Measurements from ENCODE around the gene HCN1.
"Not testable (repeated sequence)": the region's sequence is repeated elsewhere in the genome, so short reads cannot be mapped to it uniquely, and the experiment has no call there.

HCN1 gene

DNA sequence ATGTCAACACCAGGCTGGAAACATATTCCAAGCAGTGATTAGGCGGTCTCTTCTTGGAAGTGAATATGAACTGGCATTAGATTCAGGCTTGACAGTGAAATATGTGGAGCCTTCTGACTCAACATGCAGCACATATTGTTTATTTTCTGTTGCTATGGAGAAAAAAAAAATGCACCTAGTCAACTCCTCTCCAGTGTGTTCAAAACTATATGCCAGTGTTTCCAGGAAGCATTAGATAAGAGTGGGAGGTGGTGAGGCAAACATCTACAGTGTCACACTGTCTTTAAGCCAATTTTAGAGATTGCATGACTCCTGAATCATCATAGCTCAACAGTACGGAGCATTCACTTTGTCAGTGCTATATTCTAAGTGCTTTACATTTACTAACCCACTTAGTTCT is 117.9 kb downstream of the HCN1 start:
- H3K4me3 ChIP-seq: no peak overlapping the region
- in situ Hi-C loops (cut with MboI; ENCODE audit: low sequenced_read_pairs): no loop called here
- DNase-seq (ENCODE audit: low spot score in 2 of 2): no peak
- H3K9me3 ChIP-seq: 0 out of 2 replicates have a peak, but pooled peaks cover 2% of the 10 kb centered on the region
- no peaks in the 10 kb centered on the region for H3K36me3 ChIP-seq (replicated peaks)
- no peaks in the 10 kb centered on the region for H3K27me3 ChIP-seq (ENCODE audit: low read depth)
- no peaks in the 10 kb centered on the region for H3K4me1 ChIP-seq

DNA sequence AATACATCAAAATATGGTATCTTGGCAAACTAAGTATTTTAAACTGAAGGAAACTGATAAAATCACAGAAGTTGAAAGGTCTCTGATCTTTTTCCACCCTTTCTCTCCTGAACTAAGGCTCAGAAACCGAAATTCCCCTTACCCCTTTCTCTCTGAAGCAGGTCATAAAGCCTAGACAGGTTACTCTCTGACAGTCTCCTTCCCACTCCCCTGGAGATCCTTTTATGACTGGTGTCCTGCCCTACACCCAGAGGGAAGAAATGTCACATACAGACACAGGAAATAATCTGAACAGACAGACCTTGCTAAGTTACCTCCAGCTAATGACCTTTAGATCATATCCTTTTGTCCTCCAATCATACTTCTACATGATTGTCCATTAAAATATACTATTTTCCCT is 127.4 kb downstream of the HCN1 start:
- Histone ChIP-seq H3K27me3 (ENCODE audit: low read depth) (no peaks in the 10 kb centered on the region), H3K4me3 (no peak overlapping the region), H3K9me3 (no peaks in the 10 kb centered on the region), H3K4me1 (no peaks in the 10 kb centered on the region), H3K36me3 (replicated peaks) (no peaks in the 10 kb centered on the region)
- no peak for DNase-seq (ENCODE audit: low spot score in 2 of 2)
- in situ Hi-C loops (cut with MboI; ENCODE audit: low sequenced_read_pairs): no loop called here

DNA sequence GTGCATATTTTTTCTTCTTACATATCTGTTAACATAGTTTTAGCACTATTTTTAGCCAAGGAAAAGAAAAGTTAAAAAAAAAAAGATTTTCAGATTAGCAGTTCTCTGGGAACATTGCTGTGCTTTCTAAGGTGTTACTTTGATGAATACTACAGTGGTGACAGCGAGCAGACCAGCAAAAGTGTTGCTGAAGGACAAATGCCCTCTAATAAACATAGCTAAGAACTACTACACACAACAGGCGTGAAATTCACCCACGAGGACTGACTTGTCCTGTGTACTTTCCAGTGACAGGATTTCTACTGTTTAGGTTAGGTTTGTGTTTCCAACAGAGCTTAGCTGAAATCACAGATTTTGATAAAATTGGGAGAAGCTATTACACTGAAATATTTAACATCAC is 153.8 kb downstream of the HCN1 start:
- in situ Hi-C loops (cut with MboI; ENCODE audit: low sequenced_read_pairs): no loop called here
- no peaks in the 10 kb centered on the region for H3K4me1 ChIP-seq
- H3K9me3 ChIP-seq: no peaks in the 10 kb centered on the region
- no peak for DNase-seq (ENCODE audit: low spot score in 2 of 2)
- no peaks in the 10 kb centered on the region for H3K36me3 ChIP-seq (replicated peaks)
- H3K4me3 ChIP-seq: no peak overlapping the region
- no peaks in the 10 kb centered on the region for H3K27me3 ChIP-seq (ENCODE audit: low read depth)

DNA sequence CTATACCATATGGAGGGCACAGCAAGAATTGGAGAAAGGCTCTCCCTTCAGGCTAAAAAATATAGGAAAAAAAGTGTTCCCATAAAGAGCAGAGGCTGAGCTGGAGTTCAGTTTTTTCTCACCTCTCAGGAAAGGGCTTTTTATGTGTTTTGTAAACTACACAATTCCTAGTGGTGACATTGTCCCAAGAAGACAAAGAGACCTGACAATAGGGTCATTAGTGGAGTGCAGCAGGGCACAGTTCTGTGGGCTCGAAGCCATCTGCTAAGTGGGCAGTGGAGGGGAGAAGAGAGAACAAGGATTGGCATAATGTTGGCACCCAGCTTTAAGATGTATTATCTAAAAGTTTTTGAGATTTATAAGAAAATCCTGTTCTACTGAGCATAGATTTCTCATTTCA is 162.5 kb downstream of the HCN1 start:
- Histone ChIP-seq H3K4me1 (no peaks in the 10 kb centered on the region), H3K27me3 (ENCODE audit: low read depth) (no peaks in the 10 kb centered on the region), H3K4me3 (no peak overlapping the region), H3K36me3 (replicated peaks) (no peaks in the 10 kb centered on the region), H3K9me3 (no peaks in the 10 kb centered on the region)
- DNase-seq (ENCODE audit: low spot score in 2 of 2): no peak
- in situ Hi-C loops (cut with MboI; ENCODE audit: low sequenced_read_pairs): no loop called here

DNA sequence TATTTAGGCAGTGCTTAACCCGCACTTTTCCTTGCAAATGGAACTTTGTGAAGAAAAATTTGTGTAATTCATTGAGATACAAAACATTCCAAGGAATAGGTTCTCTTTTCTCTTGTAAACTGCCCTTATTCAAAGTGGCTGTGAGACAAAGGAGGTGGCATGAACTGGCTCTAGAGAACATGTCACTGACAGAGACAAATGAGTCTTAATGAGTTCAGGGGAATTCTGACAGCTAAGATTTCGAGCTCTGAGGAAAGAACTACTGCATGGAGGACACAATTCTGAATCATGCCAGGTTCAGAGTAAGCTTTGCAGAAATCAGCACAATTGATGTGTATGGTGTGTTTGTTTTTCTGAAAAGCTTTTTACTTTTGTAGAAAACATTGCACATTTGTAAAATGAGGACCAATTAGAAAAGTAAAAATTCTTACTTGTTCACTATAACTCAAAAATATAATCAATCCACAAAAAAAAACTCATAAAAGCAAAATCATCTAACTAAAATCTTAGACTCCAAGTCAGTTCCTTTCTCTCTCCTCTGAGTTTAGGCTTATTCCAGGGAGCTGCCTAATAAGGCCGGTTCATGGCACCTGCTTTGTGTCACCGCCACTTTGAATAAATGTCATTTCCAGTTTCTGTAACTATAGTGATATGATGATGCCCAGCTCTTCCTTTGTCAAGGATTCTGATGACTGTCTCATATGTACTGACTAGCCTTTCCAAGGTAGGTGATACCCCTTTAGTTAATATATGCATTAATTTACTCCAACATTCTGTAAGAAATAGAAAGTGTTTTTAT is 163.2 kb downstream of the HCN1 start:
- H3K27me3 ChIP-seq (ENCODE audit: low read depth): no peaks in the 10 kb centered on the region
- H3K9me3 ChIP-seq: no peaks in the 10 kb centered on the region
- no peak overlapping the region for H3K4me3 ChIP-seq
- in situ Hi-C loops (cut with MboI; ENCODE audit: low sequenced_read_pairs): no loop called here
- DNase-seq (ENCODE audit: low spot score in 2 of 2): no peak
- H3K4me1 ChIP-seq: no peaks in the 10 kb centered on the region
- H3K36me3 ChIP-seq (replicated peaks): no peaks in the 10 kb centered on the region

DNA sequence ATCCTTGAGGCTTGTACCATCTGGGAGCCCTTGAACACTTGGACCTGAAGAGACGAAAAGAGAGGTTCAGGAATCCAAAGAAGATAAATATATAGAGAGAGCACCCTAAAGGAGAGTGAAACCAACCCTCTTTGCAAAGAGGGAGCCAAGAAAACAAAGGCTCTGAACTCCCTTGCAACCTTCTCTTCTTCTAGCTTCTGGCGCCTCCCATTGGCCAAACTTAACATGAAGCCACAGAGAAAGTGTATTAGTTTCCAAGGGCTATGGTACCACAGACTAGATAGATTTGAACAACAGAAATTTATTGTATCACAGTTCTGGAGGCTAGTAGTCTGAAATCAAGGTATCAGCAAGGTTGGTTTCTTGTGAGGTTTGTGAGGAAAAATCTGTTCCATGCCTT is 175.1 kb downstream of the HCN1 start:
- Histone ChIP-seq H3K4me3 (no peak overlapping the region), H3K27me3 (ENCODE audit: low read depth) (no peaks in the 10 kb centered on the region), H3K36me3 (replicated peaks) (no peaks in the 10 kb centered on the region), H3K4me1 (no peaks in the 10 kb centered on the region), H3K9me3 (no peaks in the 10 kb centered on the region)
- peak; percentile 2 to 13 for DNase-seq (ENCODE audit: low spot score in 2 of 2)
- in situ Hi-C loops (cut with MboI; ENCODE audit: low sequenced_read_pairs): no loop called here

DNA sequence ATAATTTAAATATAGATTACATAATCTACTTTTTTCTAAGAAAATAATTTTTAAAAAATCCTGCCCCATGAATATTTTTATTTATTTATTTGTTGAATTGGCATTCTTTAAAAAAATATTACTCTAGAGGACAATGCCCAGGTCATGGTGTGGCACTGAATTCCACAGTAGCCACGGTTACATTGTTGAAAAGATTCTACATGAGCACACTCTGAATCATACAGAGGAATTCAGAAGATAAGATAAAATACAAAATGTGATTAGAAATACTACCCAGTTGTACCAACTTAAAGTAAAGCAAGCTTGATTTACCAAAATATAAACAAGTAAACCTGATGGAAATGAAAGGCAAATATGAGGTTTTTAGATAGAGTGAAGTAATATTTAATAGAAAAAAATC is 183.7 kb downstream of the HCN1 start:
- in situ Hi-C loops (cut with MboI; ENCODE audit: low sequenced_read_pairs): no loop called here
- Histone ChIP-seq H3K9me3 (no peaks in the 10 kb centered on the region), H3K4me3 (no peak overlapping the region), H3K27me3 (ENCODE audit: low read depth) (no peaks in the 10 kb centered on the region), H3K36me3 (replicated peaks) (no peaks in the 10 kb centered on the region), H3K4me1 (no peaks in the 10 kb centered on the region)
- DNase-seq (ENCODE audit: low spot score in 2 of 2): no peak

DNA sequence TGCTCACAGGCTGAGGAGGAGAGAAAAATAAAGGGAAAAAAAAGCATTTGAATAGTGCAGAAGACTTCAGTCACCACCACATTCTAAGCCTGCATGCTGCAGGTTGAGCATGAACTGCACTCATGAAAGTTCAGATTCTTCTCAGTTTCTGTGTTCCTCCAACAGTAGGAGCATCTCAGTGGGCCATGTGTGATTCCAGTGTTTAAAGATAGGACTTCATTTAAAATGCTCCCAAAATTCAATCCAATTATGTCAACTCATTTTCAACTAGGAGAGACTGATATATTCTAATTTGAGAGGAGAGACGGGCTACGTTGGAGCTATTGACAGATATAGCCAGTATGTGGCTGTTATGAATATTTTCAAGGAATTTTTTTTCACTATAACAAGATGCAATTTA is 186.8 kb downstream of the HCN1 start:
- no peak for DNase-seq (ENCODE audit: low spot score in 2 of 2)
- Histone ChIP-seq H3K4me3 (no peak overlapping the region), H3K4me1 (no peaks in the 10 kb centered on the region), H3K9me3 (no peaks in the 10 kb centered on the region), H3K27me3 (ENCODE audit: low read depth) (no peaks in the 10 kb centered on the region), H3K36me3 (replicated peaks) (no peaks in the 10 kb centered on the region)
- in situ Hi-C loops (cut with MboI; ENCODE audit: low sequenced_read_pairs): no loop called here

DNA sequence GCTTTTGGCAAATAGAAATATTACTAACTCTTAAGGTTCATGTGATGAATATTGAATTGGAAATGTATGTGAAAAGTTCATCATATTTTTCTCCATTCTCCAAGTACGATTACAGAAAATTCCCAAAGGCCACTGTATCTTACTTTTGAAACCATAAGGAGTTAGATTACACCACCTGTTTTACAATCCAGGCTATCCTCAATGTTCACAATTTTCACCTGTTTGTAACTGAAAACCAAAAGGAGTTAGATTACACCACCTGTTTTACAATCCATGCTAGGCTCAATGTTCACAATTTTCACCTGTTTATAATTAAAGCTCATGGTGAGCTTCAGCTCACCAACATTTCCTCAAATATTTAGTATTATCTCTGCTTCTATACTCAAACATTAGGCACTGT is 188.0 kb downstream of the HCN1 start:
- in situ Hi-C loops (cut with MboI; ENCODE audit: low sequenced_read_pairs): no loop called here
- Histone ChIP-seq H3K36me3 (replicated peaks) (no peaks in the 10 kb centered on the region), H3K9me3 (no peaks in the 10 kb centered on the region), H3K4me1 (no peaks in the 10 kb centered on the region), H3K4me3 (no peak overlapping the region), H3K27me3 (ENCODE audit: low read depth) (no peaks in the 10 kb centered on the region)
- no peak for DNase-seq (ENCODE audit: low spot score in 2 of 2)

DNA sequence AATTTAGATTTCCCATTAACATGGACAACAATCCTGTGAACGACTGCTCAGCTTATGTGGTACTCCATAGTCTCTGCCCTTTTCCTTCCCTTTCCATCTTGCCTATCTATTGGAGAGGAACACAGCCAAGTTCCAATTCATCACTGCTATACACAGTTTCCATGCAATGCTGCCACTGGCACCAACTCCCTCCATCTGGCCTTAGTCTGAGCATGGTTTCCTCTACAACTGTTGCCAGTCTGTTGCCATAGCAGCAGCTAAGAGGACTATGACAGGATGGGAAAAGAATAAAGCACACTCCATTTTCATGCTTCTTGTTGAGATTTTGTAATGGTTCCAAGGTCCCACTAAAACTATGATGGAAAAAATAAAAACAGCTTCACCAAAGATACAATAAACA is 189.0 kb downstream of the HCN1 start:
- DNase-seq (ENCODE audit: low spot score in 2 of 2): no peak
- Histone ChIP-seq H3K4me3 (no peak overlapping the region), H3K9me3 (no peaks in the 10 kb centered on the region), H3K27me3 (ENCODE audit: low read depth) (no peaks in the 10 kb centered on the region), H3K36me3 (replicated peaks) (no peaks in the 10 kb centered on the region), H3K4me1 (no peaks in the 10 kb centered on the region)
- in situ Hi-C loops (cut with MboI; ENCODE audit: low sequenced_read_pairs): no loop called here

DNA sequence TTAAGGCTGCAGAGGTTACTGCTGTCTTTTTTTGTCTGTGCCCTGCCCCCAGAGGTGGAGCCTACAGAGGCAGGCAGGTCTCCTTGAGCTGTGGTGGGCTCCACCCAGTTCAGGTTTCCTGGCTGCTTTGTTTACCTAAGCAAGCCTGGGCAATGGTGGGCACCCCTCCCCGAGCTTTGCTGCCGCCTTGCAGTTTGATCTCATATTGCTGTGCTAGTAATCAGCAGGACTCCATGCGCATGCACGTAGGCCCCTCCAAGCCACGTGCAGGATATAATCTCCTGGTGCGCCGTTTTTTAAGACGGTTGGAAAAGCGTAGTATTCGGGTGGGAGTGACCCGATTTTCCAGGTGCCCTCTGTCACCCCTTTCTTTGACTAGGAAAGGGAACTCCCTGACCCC is 197.2 kb downstream of the HCN1 start:
- H3K9me3 ChIP-seq; H3K4me3 ChIP-seq; DNase-seq (ENCODE audit: low spot score in 2 of 2); H3K4me1 ChIP-seq; in situ Hi-C loops (cut with MboI; ENCODE audit: low sequenced_read_pairs); H3K36me3 ChIP-seq (replicated peaks); H3K27me3 ChIP-seq (ENCODE audit: low read depth): not testable (repeated sequence)

DNA sequence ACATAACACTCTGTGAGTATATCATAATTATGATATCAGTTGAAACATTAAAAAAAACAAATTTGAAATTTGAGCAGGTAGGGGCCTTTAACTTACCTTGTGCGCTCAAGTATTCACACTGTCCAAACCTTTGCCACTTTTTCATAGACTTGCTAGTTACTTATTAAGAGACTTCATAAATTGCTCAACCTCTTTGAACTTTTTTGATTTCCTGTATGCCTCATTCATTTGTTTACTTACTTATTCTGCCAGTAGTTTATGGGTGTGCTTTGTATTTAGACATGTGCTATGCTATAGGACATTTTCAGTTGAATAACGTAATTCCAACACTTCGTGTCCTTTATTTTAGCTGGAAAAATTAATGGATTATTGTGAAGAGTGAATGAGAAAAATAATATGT is 204.8 kb downstream of the HCN1 start:
- in situ Hi-C loops (cut with MboI; ENCODE audit: low sequenced_read_pairs): no loop called here

DNA sequence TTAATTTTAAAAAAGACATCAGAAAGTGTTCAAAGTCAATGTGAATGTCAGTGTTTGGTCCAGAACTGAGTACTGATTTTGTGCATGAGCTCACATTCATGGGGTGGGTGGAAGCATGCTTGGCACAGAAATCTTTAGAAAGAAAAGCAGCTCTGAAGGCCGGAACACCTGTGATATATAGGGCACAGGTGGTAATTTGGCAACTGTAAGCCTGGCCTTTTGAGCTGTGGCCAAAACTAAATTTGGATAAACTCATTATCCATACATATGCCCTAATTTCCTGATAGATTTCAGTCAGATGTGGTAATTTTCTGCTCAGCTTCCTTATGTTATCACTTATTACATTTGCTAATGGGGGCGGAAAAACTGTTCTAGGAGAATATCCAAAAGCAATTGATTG is 211.4 kb downstream of the HCN1 start:
- H3K4me3 ChIP-seq: no peak overlapping the region
- no peak for DNase-seq (ENCODE audit: low spot score in 2 of 2)
- in situ Hi-C loops (cut with MboI; ENCODE audit: low sequenced_read_pairs): no loop called here
- H3K9me3 ChIP-seq: no peaks in the 10 kb centered on the region
- no peaks in the 10 kb centered on the region for H3K27me3 ChIP-seq (ENCODE audit: low read depth)
- no peaks in the 10 kb centered on the region for H3K4me1 ChIP-seq
- no peaks in the 10 kb centered on the region for H3K36me3 ChIP-seq (replicated peaks)

More for the DNA sequence above, 204.8 kb downstream of the HCN1 start:
- Histone ChIP-seq H3K36me3 (replicated peaks) (no peaks in the 10 kb centered on the region), H3K4me3 (no peak overlapping the region), H3K9me3 (no peaks in the 10 kb centered on the region), H3K4me1 (no peaks in the 10 kb centered on the region), H3K27me3 (ENCODE audit: low read depth) (no peaks in the 10 kb centered on the region)
- no peak for DNase-seq (ENCODE audit: low spot score in 2 of 2)

DNA sequence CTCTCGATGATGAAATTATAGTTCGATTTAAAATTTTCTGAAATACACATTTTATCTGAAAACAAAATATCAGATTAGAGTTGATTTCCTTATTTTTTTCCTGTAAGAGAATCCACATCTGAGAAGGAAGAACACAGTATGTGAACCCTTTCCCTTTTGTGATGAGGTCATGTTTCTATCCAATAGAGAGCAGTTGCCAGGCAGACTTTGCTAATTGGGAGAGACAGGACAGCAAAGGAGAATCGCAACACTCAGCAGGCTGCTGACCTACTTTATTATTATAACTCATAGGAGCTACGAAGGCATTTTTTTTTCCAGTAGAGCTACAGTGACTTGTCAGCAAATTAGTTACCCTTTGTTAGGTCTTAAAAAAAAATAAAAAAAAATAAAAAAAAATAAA is 242.1 kb downstream of the HCN1 start:
- H3K4me1 ChIP-seq: no peaks in the 10 kb centered on the region
- no peak for DNase-seq (ENCODE audit: low spot score in 2 of 2)
- no peaks in the 10 kb centered on the region for H3K27me3 ChIP-seq (ENCODE audit: low read depth)
- in situ Hi-C loops (cut with MboI; ENCODE audit: low sequenced_read_pairs): no loop called here
- H3K4me3 ChIP-seq: no peak overlapping the region
- no peaks in the 10 kb centered on the region for H3K36me3 ChIP-seq (replicated peaks)
- H3K9me3 ChIP-seq: no peaks in the 10 kb centered on the region

DNA sequence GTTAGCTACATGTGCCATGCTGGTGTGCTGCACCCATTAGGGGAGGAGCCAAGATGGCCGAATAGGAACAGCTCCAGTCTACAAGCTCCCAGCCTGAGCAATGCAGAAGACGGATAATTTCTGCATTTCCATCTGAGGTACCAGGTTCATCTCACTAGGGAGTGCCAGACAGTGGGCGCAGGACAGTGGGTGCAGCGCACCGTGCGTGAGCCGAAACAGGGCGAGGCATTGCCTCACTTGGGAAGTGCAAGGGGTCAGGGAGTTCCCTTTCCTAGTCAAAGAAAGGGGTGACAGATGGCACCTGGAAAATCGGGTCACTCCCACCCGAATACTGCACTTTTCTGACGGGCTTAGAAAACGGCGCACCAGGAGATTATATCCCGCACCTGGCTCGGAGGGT is 251.3 kb downstream of the HCN1 start:
- H3K9me3 ChIP-seq; DNase-seq (ENCODE audit: low spot score in 2 of 2); H3K36me3 ChIP-seq (replicated peaks); H3K4me3 ChIP-seq; H3K4me1 ChIP-seq; H3K27me3 ChIP-seq (ENCODE audit: low read depth); in situ Hi-C loops (cut with MboI; ENCODE audit: low sequenced_read_pairs): not testable (repeated sequence)
